Measurements from ENCODE around the gene TXNDC2. TPM values are rescaled to one million over a fixed set of nuclear protein-coding genes. Genes with fewer than 3 reads are reported as not detected.

Gene TXNDC2
- total RNA-seq, 1 experiment from 2014 or later: 0.12 TPM

GRCh38 chr18:9865764-9866490, 19.8 kb upstream of the TXNDC2 start:
- Histone ChIP-seq H3K9me2 (ENCODE audit: insufficient read depth) (no peaks in the 10 kb centered on the region), H3K4me2 (ENCODE audit: low read length) (no peak overlapping the region), H3K4me1 (ENCODE audit: control insufficient read depth in 1 of 2, insufficient read depth in 2 of 2, low read length in 2 of 2) (peaks cover 25 to 40% of the 10 kb centered on the region in 2 experiments), H3K27me3 (ENCODE audit: insufficient read depth, low read length) (no peaks in the 10 kb centered on the region), H4K20me1 (ENCODE audit: insufficient read depth) (no peaks in the 10 kb centered on the region), H2AFZ (ENCODE audit: low read depth, low read length, poor library complexity, severe bottlenecking) (no peak overlapping the region), H3K27ac (ENCODE audit: low read depth, low read length) (no peak overlapping the region), H3K79me2 (ENCODE audit: insufficient read depth, low read length) (no peaks in the 10 kb centered on the region), H3K9ac (ENCODE audit: low read length) (no peak overlapping the region), H3K36me3 (ENCODE audit: control insufficient read depth in 1 of 2, insufficient read depth in 2 of 2, low read length in 2 of 2) (no peaks in the 10 kb centered on the region), H3K9me3 (ENCODE audit: control insufficient read depth in 1 of 2, insufficient read depth in 1 of 2, low read depth in 1 of 2, low read length in 2 of 2) (peaks cover 6 to 11% of the 10 kb centered on the region in 2 experiments; a peak in 2 of 4 replicates), H3K4me3 (replicated peaks in 1 of 2; ENCODE audit: low read depth in 1 of 2, low read length in 2 of 2) (no peak overlapping the region)
- CTCF ChIA-PET: no interaction called here
- POLR2A ChIA-PET: no interaction called here
- ATAC-seq (no peak), DNase-seq (ENCODE audit: low read depth, low spot score) (no peak)
- BruUV-seq (replicated peaks): no TSS peak
- TF ChIP-seq SP1 (IDR thresholded peaks at IDR 0.05; ENCODE audit: low read depth) (no peak), REST (IDR thresholded peaks at IDR 0.05; ENCODE audit: low read depth) (no peak), ZNF274 (IDR thresholded peaks at IDR 0.05; ENCODE audit: low read depth, low read length) (no peak), ZFX (IDR thresholded peaks at IDR 0.05) (no peak), FOSL1 (IDR thresholded peaks at IDR 0.05; ENCODE audit: low read depth) (no peak), SIN3A (IDR thresholded peaks at IDR 0.05; ENCODE audit: low read depth) (no peak), POLR2AphosphoS5 (IDR thresholded peaks at IDR 0.05; ENCODE audit: low read depth, low read length) (no peak), ZBTB33 (IDR thresholded peaks at IDR 0.05; ENCODE audit: extremely low read depth, insufficient replicate concordance, low read length) (no peak), MAX (IDR thresholded peaks at IDR 0.05) (no peak), EZH2 (IDR thresholded peaks at IDR 0.05) (no peak), SRF (IDR thresholded peaks at IDR 0.05; ENCODE audit: low read depth) (no peak), CEBPB (IDR thresholded peaks at IDR 0.05; ENCODE audit: low read depth) (no peak), ELF1 (IDR thresholded peaks at IDR 0.05; ENCODE audit: borderline replicate concordance, low read depth) (no peak), EZH2phosphoT487 (IDR thresholded peaks at IDR 0.05; ENCODE audit: borderline replicate concordance) (no peak), RAD21 (IDR thresholded peaks at IDR 0.05; ENCODE audit: low read depth) (no peak), TCF7L2 (IDR thresholded peaks at IDR 0.05; ENCODE audit: borderline replicate concordance, extremely low read depth, insufficient read depth, insufficient read length) (no peak)
- intact Hi-C loops (cut with micrococcal nuclease): no loop called here
- RAD21 ChIA-PET (ENCODE audit: low non-redundant PET in 1 of 2, low total read pairs in 2 of 2, uncharacterized antibody in 2 of 2, unreplicated experiment in 2 of 2): no interaction called here

All from HCT116 (cell line).